Endothelial cell (in vitro differentiated cells): ENCODE measurements around the gene LIN7B. TPM values are rescaled to one million over a fixed set of nuclear protein-coding genes. Genes with fewer than 3 reads are reported as not detected.

ENCODE experiments used
- DNase-seq: peaks from one replicate; pipeline ENCODE4 v3.0.0; 2021; ENCODE audit warnings: low spot score
- H3K27ac Mint-ChIP-seq: one replicate; pipeline ENCODE4 v1.8.0; 2021; ENCODE audit warnings: mixed read lengths, inconsistent platforms; ENCODE audit not compliant: unreplicated experiment
- H3K27me3 Mint-ChIP-seq: one replicate; pipeline ENCODE4 v1.8.0; 2021; ENCODE audit warnings: mild to moderate bottlenecking, moderate library complexity, mixed read lengths, inconsistent platforms; ENCODE audit not compliant: unreplicated experiment
- H3K36me3 Mint-ChIP-seq: one replicate; pipeline ENCODE4 v1.8.0; 2021; ENCODE audit warnings: mild to moderate bottlenecking, low read depth, mixed read lengths, inconsistent platforms; ENCODE audit not compliant: unreplicated experiment
- H3K4me1 Mint-ChIP-seq: one replicate; pipeline ENCODE4 v1.8.0; 2021; ENCODE audit warnings: mild to moderate bottlenecking, mixed read lengths, inconsistent platforms; ENCODE audit not compliant: unreplicated experiment
- H3K4me3 Mint-ChIP-seq: one replicate; pipeline ENCODE4 v1.8.0; 2021; ENCODE audit warnings: mild to moderate bottlenecking, mixed read lengths, inconsistent platforms; ENCODE audit not compliant: unreplicated experiment
- H3K9me3 Mint-ChIP-seq: one replicate; pipeline ENCODE4 v1.8.0; 2021; ENCODE audit warnings: mixed read lengths, inconsistent platforms; ENCODE audit not compliant: unreplicated experiment
- CTCF ChIP-seq: fragments of 200-600 bp; sonication (generic); IDR thresholded peaks from one replicate; pipeline ENCODE4 v1.5.0; 2021; ENCODE audit warnings: antibody characterized with exemption; ENCODE audit not compliant: unreplicated experiment
- total RNA-seq: library from RNA; stranded (reverse); fragmentation: NEBNext Ultra II Directional; extraction: Animal tissue kit (Norgen Biotek cat#: 25700); gene quantifications from one replicate; pipeline ENCODE4 v1.2.1, GENCODE V29; 2021; ENCODE audit not compliant: unreplicated experiment

The LIN7B gene
- total RNA-seq, 1 donor from 2014 or later = 5.8 TPM

- Mint-ChIP-seq H3K27ac (no peak overlapping the region), H3K4me3 (no peak overlapping the region), H3K4me1 (peaks cover 20% of the 10 kb centered on the region), H3K9me3 (no peaks in the 10 kb centered on the region), H3K36me3 (peaks cover 24% of the 10 kb centered on the region), H3K27me3 (peaks cover 10% of the 10 kb centered on the region)
- DNase-seq = no peak
- no peak for TF ChIP-seq CTCF
These were observed 6.3 kb upstream of the LIN7B start for GRCh38 chr19:49107625-49108459.

GRCh38 chr19:49109051-49109450 lies 5.1 kb upstream of the LIN7B start:
- H3K9me3 Mint-ChIP-seq = no peaks in the 10 kb centered on the region
- H3K4me3 Mint-ChIP-seq = peak overlapping the region; percentile 50
- DNase-seq = no peak
- TF ChIP-seq CTCF = no peak
- H3K36me3 Mint-ChIP-seq = peaks cover 27% of the 10 kb centered on the region
- H3K4me1 Mint-ChIP-seq = peaks cover 24% of the 10 kb centered on the region
- peaks cover 10% of the 10 kb centered on the region for H3K27me3 Mint-ChIP-seq
- peak overlapping the region; percentile 20 for H3K27ac Mint-ChIP-seq

GRCh38 chr19:49109569-49110233 lies 4.5 kb upstream of the LIN7B start:
- H3K36me3 Mint-ChIP-seq = peaks cover 27% of the 10 kb centered on the region
- no peak for DNase-seq
- H3K27me3 Mint-ChIP-seq = peaks cover 10% of the 10 kb centered on the region
- TF ChIP-seq CTCF = no peak
- peaks cover 24% of the 10 kb centered on the region for H3K4me1 Mint-ChIP-seq
- H3K4me3 Mint-ChIP-seq = peak overlapping the region; percentile 50
- peak overlapping the region; percentile 20 for H3K27ac Mint-ChIP-seq
- no peaks in the 10 kb centered on the region for H3K9me3 Mint-ChIP-seq

GRCh38 chr19:49110567-49110966 lies 3.6 kb upstream of the LIN7B start:
- Mint-ChIP-seq H3K4me1 (peaks cover 28% of the 10 kb centered on the region), H3K36me3 (peaks cover 31% of the 10 kb centered on the region), H3K27me3 (peaks cover 14% of the 10 kb centered on the region), H3K4me3 (no peak overlapping the region), H3K9me3 (no peaks in the 10 kb centered on the region), H3K27ac (no peak overlapping the region)
- no peak for DNase-seq
- TF ChIP-seq CTCF = no peak
